Stimulated activated CD8-positive, alpha-beta memory T cell treated with anti-CD3 and anti-CD28 coated beads, Interleukin-12 subunit alpha, Interleukin-12 subunit beta, amount 100 ng/mL, for 1 hour (primary cell): Measurements from ENCODE around the gene SLC18A3.

Experiments
- DNase-seq: peaks from one replicate; pipeline ENCODE4 v3.0.0-alpha.2; 2020; ENCODE audit warnings: low read depth

The SLC18A3 gene

DNA sequence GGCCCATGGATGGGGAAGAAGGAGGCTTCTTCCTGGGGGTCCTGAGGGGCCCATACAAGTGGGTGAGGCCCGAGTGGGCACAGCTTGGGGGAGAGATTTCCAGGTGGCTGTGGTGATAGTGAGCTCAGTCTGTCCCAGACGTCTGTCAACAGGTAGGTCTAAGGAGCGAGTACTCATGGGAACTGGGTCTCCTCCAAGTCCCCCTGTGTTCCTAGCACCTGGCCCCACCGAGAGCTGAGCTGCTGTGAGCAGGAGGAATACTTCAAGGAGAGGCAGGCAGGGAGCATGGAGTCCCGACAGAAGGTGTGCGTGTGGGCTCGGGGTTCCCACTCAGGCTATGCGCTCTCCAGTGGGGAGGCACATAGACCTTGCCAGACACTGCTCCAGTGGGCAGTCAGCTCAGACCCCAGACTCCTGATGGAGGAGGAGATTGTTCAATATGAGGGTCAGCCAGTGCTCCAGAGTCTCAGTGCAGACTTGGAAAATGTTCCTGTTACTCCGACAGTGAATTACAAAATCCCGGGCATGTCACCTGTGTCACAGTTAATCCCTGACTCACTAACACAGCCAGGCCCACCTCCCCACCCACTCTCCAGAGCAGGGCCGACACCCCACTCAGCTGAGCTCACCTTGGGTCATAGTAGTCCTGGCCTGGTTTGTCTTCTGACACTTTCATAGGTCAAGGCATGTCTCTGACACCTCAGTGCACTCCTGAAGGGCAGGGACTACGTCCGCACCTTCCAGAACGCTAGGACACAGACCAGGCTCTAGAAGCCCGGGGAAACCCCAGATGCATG, 41.1 kb downstream of the SLC18A3 start:
- no peak for DNase-seq

DNA sequence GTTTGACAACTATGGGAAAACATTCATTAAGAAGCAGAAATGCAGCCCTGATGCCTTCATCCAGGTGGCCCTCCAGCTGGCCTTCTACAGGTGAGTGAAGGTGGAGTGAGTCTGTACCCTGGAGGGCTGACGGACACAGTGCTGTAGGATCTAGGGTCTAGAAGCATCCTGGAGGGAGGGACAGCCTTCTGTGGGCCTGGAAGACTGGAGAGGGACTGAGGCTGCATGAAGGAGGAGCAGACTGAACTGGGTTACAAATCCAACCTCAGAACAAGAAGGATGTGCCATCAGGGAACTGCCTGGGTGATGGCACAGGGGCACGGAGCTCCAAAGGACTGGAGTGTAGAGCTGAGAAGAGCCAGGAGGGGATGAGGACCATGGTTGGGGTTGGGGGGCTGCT, 41.8 kb downstream of the SLC18A3 start:
- DNase-seq: no peak

DNA sequence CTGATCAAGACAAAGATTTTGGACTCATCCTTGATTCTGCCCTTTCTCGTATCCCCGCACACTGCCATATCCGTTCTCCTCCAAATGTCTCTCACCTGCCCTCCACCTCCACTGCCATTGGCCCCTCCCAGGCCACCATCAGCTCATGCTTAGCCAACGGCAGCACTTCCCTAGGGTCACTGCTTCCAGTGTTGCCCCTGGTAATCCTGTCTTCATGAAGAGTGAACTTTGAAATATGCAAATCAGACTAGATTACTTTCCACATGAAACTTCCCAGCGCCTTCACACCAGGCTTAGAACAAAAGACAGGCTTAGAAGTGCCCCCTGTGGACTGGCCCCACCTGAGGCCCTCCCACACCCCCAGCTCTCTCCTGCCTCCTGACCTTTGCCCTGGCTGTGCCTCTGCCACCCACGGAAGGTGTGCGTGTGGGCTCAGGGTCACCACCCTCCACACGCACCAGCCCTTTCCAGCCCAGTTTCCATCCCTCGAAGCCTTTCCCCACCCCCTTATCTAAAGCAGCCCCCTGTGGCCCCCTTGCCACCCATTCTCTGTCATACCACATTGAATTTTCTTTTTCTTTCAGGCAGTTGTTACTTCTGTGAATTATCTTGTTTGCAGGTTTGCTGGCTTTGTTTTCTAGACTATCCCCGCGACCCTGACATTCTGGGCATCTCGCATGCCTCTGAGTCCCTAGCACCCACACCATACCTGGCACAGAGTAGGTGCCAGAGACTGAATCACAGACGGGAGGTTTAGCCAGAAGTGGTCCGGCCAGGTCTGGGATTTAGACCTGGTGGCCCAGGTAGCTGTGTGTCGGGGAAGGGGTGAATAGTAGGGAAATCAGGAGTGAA, 42.5 kb downstream of the SLC18A3 start:
- no peak for DNase-seq

DNA sequence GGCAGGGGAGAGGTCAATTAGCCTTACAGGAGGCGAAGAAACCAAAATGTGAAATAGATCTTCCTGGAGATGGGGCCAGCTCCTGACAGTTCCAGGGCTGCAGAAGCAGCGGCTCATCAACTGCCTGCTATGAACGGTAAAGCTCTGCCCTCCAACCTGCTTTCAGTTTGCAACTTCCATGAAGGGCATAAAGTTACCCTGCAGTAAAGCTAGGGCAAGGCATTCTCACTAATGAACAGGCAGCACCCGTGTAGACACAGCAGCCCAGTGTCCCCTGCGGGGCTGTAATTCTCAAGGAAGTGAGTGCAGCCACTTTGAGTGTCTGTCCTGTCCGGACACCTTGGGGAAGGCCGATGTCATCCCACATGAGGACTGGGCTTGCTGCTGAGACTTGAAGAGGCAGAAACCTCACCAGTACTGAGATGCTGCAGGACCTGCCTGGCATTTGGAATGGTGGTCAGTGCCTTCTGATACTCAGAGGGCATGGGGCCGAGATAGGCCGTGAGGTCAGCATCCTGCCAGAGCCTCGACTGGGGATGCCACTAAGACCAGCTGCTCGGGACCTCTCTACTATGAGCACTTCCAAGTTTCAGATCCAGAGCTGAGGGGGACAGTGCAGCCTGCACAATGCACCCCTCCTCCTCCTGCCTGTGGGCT, 43.3 kb downstream of the SLC18A3 start:
- DNase-seq: no peak

DNA sequence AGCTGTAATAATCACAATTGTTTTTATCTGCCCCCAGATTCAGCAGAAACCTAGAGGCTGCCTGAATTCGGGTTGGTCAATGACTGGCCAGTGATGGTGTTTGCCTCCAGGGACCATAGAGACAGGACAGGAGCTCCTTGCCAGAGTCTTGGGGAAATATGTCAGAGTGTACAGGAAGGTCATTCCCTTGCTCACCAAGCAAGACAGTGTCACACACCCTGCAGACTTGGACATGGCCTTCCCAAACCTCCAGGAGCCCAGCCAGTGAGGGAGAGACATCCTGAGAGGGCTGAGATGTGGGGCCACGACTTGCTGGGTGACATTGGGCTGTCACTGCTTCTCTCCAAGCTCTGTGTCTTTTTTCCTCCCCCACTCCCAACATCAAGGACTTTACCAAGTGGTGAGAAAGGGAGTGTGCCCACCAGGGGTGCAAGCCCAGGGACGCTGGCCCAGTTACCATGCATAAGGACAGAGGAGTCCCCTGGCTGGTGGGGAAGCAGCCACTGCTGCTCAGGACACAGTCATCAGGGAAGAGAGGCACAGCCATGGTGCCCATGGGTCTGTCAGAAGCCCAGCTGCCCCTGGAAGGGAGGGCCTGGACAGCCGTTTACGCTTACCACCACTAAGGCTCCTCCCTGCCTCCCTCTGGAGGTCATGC, 44.1 kb downstream of the SLC18A3 start:
- no peak for DNase-seq

DNA sequence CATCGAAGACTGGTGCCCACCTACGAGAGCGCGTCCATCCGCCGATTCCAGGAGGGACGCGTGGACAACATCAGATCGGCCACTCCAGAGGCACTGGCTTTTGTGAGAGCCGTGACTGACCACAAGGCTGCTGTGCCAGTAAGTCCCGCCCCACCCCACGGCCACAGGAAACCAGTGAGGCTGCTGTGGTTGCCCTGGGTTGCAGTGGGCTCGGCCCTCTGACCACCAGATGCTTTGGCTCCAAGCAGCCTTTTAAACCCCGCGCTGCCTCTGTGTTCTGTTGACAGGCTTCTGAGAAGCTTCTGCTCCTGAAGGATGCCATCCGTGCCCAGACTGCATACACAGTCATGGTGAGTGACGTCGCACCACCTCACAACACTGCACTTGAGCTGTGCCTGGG, 45.0 kb downstream of the SLC18A3 start:
- no peak for DNase-seq

DNA sequence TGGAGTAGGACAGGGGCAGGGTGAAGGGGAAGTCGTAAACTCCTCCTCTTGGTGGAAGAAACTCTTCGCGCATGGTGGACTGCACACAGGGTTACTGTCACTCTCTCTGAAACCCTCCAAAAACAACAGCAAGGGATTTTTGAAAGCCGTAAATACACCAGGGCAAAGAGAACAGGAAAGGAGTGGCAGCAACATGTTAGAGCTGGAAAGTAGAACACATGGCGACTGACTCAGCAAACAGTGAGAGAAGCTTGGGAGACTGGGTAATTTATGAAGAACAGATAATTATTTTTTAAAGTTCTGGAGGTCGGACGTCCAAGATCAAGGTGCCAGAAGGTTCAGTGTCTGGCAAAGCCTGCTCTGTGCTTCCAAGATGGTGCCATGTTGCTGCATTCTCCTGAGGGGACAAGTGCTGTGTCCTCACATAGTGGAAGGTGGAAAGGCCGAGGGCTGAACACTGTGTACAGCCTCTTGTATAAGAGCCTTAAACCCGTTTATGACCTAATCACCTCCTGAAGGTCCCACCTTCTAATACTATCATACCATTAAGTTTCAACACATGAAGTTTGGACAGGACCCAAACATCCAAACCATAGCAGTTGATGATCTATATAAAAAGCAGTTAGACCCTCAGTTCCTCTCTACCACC, 46.9 kb downstream of the SLC18A3 start:
- DNase-seq: no peak

DNA sequence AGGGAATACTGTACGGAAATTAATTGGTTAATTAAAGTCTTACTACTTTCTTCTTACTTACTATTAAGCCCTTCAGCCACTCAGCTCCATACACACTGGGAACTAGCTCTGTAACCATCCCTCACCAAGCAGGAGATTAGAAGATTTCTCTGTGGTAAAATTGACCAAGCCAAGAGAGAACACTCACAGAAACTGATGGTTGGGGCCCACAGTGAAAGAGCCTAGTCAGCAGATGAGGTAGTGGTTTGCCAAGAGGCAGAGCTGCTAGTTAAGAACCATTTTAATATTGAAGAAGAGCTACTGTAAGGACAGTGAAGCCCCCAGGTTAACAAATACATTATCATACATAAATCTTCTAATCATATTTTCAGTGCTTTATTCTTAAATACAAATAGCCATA, 47.5 kb downstream of the SLC18A3 start:
- no peak for DNase-seq

DNA sequence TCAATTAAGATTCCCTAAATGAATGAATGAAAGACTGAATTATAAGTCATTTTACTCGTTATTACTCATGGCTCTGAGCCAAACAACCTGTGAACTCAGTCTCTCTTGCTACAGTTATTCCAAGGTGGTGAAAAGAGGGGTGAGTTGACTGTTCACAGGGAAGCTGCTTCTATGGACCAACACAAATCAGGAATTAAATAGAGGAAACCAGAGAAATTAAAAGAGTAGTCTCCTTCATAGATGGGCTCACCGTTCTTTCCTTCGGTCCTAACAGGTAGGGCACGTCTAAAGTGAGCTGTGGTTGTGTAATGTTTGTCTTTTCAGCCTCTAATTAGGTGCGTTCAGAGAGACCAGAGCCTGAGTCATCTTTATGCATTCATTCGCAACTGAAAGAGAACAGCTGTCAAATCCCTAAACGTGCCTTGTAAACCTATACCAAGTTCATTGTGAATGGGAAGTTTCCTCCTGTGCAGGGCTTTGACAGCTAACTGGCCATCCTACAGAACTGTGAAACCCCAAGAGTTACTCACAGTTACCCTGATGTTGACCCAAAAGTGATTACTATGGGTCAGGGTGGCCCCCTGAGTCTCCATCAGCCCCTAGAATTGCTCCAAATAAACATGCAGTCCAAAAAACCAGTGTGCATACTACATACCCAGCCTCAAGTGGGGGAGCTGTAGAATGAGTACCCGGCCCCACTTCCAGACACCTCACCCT, 51.2 kb downstream of the SLC18A3 start:
- no peak for DNase-seq
